Thymus (tissue), 11 donors: ENCODE measurements around the gene SPATA31A6. TPM values are rescaled to one million over a fixed set of nuclear protein-coding genes. Genes with fewer than 3 reads are reported as not detected.
"Not testable (repeated sequence)": the region's sequence is repeated elsewhere in the genome, so short reads cannot be mapped to it uniquely, and the experiment has no call there.

Experiments
- DNase-seq, 9 donors: peaks; one replicate each; pipeline ENCODE4 v3.0.0-alpha.2; 2013; ENCODE audit warnings: low spot score in 9 of 9, low read depth in 6 of 9, missing footprints in 1 of 9
- H3K27ac ChIP-seq, 2 donors: one replicate each; pipeline ENCODE4 v1.5.1; 2013; ENCODE audit warnings: control low read depth in 1 of 2, low read depth in 1 of 2, low read length in 1 of 2, mild to moderate bottlenecking in 1 of 2, moderate library complexity in 1 of 2
- H3K27me3 ChIP-seq, 2 donors: one replicate each; pipeline ENCODE4 v1.5.1; 2013; ENCODE audit warnings: low read length in 1 of 2; ENCODE audit not compliant: control insufficient read depth in 2 of 2, insufficient read depth in 1 of 2
- H3K36me3 ChIP-seq, 2 donors: one replicate each; pipeline ENCODE4 v1.5.1; 2013; ENCODE audit warnings: low read length in 1 of 2, mild to moderate bottlenecking in 1 of 2, moderate library complexity in 1 of 2; ENCODE audit not compliant: control insufficient read depth in 2 of 2, insufficient read depth in 2 of 2
- H3K4me1 ChIP-seq, 2 donors: one replicate each; pipeline ENCODE4 v1.5.1; 2013; ENCODE audit warnings: low read length in 2 of 2; ENCODE audit not compliant: control insufficient read depth in 2 of 2, insufficient read depth in 2 of 2
- H3K4me3 ChIP-seq, 2 donors: one replicate each; pipeline ENCODE4 v1.5.1; 2013; ENCODE audit warnings: low read length in 2 of 2, control low read depth in 1 of 2, mild to moderate bottlenecking in 1 of 2
- H3K9me3 ChIP-seq, 2 donors: one replicate each; pipeline ENCODE4 v1.5.1; 2013; ENCODE audit warnings: low read length in 1 of 2, mild to moderate bottlenecking in 1 of 2; ENCODE audit not compliant: control insufficient read depth in 2 of 2, insufficient read depth in 1 of 2
- WGBS: extraction: QIAGEN DNeasy Blood & Tissue Kit; methylation state at CpG from one replicate; pipeline ENCODE4 v1.1.7; 2013; 5-methylcytosine and 5-hydroxymethylcytosine counted together
- polyA plus RNA-seq: library from polyadenylated mRNA; stranded (reverse); fragments of 200-250 nt; gene quantifications from one replicate; pipeline ENCODE4 v1.2.3, GENCODE V29; 2013
- total RNA-seq: library from RNA; stranded (reverse); fragments of 120-200 nt; gene quantifications from one replicate; pipeline ENCODE4 v1.2.4, GENCODE V29; 2013
- donor health status: healthy.

Gene SPATA31A6
- total and polyA plus RNA-seq, 2 donors = 0.05 TPM; not detected in 1

GRCh38 chr9:42238862-42239261 lies 55.4 kb downstream of the SPATA31A6 start:
- H3K4me1 ChIP-seq, DNase-seq, H3K4me3 ChIP-seq, H3K9me3 ChIP-seq, H3K36me3 ChIP-seq, H3K27me3 ChIP-seq, H3K27ac ChIP-seq: not testable (repeated sequence)
- WGBS = 96% methylated on average over 2 of the region's 2 CpGs

Other genes starting within 250 kb of the SPATA31A6 start
- gene CNTNAP3B, start 54.2 kb upstream of the SPATA31A6 start, total RNA-seq = 3.3 TPM
- 12.4 TPM for gene CNTNAP3B, start 54.2 kb upstream of the SPATA31A6 start, polyA plus RNA-seq